Erythroblast (primary cell): ENCODE measurements around the gene STX10.

Experiments used
- GATA1 ChIP-seq: IDR thresholded peaks from 2 replicates; pipeline ENCODE4 v1.6.1; 2011; ENCODE audit warnings: low read depth, mild to moderate bottlenecking, control low read depth, low read length, moderate library complexity
- POLR2A ChIP-seq: IDR thresholded peaks from 2 replicates; pipeline ENCODE4 v1.6.1; 2011; ENCODE audit warnings: mild to moderate bottlenecking, low read length

DNA sequence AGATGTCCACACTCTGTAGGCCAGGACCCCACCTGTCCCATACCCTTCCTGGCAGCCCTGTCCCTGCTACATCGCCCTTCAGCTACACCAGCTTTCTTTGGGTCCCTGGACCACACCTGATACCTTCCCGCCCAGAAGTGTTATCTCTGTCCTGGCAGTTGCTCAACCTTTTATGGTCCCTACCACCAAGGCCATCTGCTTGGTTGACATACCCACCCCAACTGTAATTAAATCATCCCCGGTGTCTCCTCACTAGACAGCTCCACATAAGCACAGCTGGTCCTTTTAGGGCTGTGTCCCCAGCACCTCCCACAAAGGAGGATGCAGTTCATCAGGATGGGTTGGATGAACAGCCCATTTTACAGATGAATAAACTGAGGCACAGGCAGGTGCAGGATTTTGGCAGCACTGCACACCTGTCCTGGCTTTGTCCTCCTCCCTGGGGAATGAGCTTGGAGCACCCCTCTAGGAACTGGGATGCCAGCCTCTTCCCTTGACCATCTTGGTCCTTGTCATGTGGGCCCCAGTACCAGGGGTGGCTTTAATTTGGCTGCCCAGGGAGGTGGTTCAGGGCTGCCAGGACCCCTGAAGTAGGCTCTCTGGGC lies 19.2 kb downstream of the STX10 start:
- TF ChIP-seq POLR2A, result no peak
- no peak for TF ChIP-seq GATA1
